ENCODE measurements around the gene KRT17.
"Not testable (repeated sequence)": the region's sequence is repeated elsewhere in the genome, so short reads cannot be mapped to it uniquely, and the experiment has no call there.

The KRT17 gene

DNA sequence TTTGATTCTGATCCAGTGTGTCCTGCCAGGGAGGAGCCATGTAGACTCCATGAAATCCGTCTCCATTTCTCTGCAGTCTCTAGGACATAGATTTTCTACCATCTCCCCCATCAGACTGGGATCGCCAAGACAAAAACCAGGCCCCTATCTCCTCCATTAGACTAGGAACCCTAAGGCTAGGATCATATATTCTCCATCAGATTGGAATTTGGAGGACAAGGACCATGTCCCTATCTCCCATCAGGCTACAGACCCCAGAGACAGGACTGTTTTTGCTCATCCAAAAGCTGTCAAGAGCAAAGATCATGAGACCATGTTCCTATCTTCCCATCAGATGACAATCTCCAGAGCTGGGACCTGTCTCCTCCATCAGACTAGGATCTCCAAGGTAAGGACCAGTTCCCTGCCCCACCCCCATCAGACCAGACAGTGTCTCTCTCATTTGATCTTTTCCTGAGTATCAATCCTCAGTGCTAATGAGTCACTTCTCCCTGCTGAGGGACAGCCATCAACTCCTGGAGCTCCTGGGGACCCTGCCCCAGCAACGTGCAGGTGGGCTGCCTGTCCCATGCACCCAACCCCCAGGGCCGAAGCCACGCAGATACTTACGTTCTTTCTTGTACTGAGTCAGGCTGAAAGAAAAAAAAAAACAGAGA lies 4.3 kb downstream of the KRT17 start:
- DNase-seq (ENCODE audit: low spot score): not testable (repeated sequence)

DNA sequence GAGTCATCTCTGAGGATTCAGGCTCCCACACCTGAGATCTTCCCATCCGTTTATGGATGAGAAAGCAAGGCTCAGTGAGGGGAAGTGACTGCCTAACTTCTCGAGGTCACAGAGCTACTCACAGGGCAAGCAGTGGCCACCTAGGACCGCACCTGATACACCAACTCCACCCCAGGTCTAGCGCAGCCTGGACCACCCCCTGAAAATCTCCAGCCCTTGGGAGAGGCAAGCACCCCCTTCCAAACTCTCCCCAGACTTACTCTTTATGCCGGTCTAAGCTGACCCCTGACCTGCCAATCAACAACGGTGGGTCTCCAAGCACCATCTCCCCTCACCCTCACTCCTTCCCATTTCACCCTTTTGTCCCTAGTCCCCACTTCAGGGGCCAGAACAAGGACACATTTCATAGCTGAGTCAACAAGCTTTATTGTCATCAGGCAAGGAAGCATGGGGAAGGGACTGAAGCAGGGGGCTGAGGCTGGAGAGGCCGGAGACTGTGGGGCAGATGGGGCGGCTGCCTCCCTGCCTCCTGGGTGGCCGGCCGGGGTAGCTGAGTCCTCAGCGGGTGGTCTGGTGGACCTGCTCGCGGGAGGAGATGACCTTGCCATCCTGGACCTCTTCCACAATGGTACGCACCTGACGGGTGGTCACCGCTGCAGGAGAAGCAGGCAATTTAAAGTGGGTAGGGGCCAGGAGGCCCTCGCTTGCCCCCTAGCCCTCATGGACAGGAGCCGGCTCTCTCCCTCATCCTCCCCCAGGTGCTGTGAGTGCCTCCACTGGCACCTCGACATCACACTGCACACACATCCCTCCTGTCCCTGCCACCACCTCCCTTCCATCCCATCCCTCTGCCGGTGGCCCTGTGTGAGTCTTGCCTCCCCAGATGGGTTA lies 5.1 kb downstream of the KRT17 start:
- no peak for DNase-seq (ENCODE audit: low spot score)

- no peak for DNase-seq (ENCODE audit: low spot score)
Measured at GRCh38 chr17:41618341-41619035, 5.9 kb downstream of the KRT17 start.

- no peak for DNase-seq (ENCODE audit: low spot score)
Measured at GRCh38 chr17:41617698-41618097, 6.7 kb downstream of the KRT17 start.

DNA sequence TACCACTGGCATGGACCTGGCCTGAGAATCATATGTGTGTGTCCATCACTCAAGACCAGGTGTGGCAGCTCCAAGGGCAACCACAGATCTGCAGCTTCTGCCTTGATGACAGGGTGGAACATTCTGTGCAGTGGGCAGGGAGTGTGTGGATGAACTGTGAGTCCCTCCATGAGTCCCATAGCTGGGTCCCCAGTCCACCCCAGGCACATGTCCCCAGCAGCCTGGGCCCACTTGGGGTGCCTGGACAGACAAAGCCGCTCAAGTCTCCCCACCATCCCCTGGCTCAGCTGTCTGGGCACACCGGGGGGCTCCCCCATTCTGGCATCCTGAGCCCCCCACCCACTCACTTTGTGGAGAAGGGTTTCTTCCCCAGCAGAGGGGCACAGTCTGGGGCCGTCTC lies 7.2 kb downstream of the KRT17 start:
- DNase-seq (ENCODE audit: low spot score): no peak

DNA sequence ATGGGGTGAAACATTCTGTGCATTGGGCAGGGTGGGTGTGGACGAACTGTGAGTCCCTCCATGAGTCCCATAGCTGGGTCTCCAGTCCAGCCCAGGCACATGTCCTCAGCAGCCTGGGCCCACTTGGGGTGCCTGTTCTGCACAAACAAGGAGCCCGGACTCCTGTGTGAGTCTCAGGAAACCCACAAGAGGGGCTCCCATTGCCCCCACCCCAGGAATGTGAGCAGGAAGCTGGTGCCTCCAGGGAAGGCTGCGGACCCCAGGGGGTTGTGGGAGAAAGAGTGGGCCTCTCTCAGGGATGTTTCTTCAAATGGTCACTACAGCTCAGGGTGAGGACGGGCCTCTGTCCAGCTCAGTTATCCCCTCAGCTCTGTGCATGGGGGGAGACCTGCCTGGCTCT lies 7.9 kb downstream of the KRT17 start:
- DNase-seq (ENCODE audit: low spot score): not testable (repeated sequence)

DNA sequence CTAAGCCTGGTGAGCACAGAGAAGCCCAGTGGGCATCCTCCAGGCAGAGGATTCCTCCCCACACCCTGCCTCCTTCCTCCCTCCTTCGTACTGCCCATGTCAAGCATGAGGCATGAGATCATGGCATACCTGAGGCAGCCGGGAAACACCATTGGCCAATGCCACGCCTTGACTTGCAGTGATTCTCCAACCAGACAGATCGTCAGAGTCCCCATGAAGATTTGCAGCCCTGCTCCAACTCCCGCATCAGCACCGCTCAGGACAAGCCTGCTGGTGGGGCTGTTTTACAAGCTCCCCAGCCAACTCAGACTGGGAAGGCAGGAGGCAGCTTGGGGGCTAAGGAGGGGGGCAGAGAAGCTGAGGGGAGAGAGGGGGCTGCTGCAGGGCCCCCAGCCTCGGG lies 8.9 kb downstream of the KRT17 start:
- DNase-seq (ENCODE audit: low spot score): no peak

GRCh38 chr17:41614767-41615166 lies 9.6 kb downstream of the KRT17 start:
- DNase-seq (ENCODE audit: low spot score): not testable (repeated sequence)

- DNase-seq (ENCODE audit: low spot score): no peak
Measured at GRCh38 chr17:41614098-41614497, 10.3 kb downstream of the KRT17 start.

DNA sequence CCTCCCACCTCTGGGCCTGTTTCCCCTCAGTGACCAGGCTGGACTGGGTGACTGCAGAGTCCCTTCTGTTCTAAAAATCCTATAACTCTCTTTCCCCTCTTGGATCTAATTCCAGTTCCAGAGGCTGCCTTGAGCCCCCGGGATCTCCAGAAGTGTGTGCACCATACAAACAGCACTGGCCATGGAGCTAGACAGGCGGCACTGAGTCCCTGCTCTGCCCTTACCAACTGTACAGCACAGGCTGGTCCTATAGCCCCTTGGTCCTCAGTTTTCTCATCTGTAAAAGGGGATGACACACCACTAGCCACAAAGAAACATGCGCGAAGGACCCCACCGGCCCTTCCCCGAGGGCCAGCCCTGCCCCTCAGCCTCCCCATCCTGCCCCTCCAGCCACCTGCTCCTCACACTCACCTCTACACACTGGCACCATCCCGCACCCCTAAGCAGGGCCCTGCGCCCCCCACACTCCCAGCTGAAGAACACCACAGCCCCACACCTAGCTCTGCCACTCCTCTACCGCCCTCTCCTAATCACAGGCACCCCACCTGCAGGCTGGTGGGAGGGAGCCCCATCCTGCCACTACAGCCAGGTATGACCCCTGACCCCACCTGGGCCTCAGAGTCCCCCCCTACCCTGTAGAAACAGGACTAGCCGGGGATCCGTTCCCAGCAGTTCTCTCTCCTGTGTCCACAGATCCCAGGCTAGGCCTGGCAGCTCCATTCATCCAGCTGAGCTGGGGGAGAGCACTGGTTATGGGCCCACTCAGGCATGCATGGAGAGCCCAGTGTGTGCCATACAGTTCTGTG lies 10.9 kb downstream of the KRT17 start:
- DNase-seq (ENCODE audit: low spot score): no peak

DNA sequence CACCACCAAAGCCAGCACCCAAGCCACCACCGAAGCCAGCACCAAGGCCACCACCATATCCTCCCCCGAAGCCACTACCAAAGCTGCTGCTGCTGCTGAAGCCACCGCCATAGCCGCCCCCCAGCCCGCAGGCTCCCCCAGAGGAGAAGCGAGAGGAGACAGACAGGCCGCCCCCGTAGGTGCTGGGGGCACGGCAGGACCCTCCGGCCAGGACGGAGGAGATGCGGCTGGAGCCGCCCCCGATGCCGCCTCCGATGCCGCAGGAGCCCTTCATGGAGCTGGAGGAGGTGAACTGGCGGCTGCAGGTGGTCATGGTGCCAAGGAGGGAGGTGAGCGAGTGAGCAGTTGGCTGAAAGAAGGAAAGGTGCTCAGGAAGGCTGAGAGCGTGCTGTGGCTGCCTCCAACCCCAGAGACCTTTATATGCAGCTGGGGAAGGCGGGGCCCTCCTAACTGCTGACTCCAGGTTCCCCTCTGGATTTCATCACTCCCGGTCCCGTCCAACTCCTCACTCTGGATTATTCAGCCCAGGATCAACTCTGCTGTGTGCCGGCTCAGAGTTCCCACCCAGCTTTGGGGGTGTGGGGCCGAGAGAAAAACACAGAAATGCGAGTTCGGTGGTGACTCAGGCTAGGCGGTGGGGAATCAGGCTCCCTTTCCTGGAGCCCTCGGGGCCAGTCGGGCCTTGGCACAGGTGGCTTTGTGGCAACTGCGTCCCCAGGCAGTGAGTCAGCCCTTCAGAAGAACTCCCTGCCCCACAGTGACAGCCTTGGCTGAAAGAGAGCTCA lies 11.8 kb downstream of the KRT17 start, which contains the start of gene KRT16:
KRT16 (minus strand) TSS at position 392 of the 785 bp plus-strand sequence; CDS start at position 313, 79 bp downstream.
- not testable (repeated sequence) for DNase-seq (ENCODE audit: low spot score)

- DNase-seq (ENCODE audit: low spot score): no peak
Measured at GRCh38 chr17:41610965-41611640, 13.3 kb downstream of the KRT17 start.

DNA sequence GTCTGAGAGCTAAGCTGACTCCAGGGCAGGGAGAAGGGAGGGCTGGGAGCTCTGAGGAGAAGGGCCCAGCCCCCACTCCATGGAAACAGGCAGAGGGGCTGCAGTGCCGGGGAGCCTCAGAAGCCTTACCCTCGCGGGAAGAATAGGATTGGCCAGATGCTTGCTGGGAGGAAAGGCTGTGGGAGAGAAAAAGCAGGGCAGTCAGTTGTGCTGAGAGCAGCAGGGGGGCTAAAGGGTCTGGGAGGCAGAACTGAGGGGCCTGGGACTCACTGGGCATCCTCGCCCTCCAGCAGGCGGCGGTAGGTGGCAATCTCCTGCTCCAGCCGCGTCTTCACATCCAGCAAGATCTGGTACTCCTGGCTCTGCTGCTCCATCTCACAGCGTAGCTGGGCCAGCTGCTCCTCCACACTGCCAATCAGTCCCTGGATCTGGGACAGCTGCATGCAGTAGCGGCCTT lies 14.3 kb downstream of the KRT17 start:
- DNase-seq (ENCODE audit: low spot score): not testable (repeated sequence)

GRCh38 chr17:41606930-41607329 lies 17.4 kb downstream of the KRT17 start:
- DNase-seq (ENCODE audit: low spot score): not testable (repeated sequence)

GRCh38 chr17:41602524-41602923 lies 21.9 kb downstream of the KRT17 start:
- DNase-seq (ENCODE audit: low spot score): no peak

DNA sequence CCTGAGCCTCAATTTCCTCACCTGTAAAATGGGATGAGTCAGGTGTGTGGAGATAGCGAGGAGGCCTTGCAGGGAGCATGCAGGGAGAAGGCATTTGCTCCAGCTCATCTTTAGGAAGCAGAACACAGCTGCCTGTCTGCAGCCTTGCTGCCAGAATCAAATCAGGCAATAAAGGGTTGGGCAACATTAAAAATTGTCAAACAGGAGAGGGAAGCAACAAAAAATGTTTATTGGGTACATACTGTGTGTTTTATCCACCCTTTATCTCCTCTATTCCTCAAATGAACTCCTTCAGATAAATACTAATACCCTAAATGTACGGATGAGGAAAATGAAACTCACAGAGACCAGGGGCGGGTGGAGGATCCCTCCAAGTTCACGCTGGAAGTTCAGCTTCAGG lies 24.1 kb downstream of the KRT17 start:
- no peak for DNase-seq (ENCODE audit: low spot score)

DNA sequence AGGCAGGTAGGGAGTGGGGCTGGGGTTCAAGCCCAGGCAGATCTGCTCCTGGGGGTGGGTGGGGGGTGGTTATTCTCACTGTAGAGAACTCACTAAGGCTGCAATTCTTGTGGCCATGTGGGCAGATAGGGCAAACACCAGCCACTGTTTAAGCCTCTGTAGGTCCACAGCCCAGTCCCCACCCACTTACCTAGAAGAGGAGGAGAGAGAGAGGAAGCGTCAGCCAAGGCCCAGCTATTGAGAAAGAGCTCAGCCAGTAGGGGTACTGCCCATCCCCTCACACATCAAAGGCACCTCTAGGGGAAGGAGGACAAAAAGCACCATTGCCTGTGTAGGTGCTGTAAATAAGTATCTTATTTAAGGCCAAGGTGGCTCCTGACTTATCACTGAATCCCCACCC lies 24.7 kb downstream of the KRT17 start:
- no peak for DNase-seq (ENCODE audit: low spot score)

- DNase-seq (ENCODE audit: low spot score): no peak
Measured at GRCh38 chr17:41595585-41595984, 28.8 kb downstream of the KRT17 start.

DNA sequence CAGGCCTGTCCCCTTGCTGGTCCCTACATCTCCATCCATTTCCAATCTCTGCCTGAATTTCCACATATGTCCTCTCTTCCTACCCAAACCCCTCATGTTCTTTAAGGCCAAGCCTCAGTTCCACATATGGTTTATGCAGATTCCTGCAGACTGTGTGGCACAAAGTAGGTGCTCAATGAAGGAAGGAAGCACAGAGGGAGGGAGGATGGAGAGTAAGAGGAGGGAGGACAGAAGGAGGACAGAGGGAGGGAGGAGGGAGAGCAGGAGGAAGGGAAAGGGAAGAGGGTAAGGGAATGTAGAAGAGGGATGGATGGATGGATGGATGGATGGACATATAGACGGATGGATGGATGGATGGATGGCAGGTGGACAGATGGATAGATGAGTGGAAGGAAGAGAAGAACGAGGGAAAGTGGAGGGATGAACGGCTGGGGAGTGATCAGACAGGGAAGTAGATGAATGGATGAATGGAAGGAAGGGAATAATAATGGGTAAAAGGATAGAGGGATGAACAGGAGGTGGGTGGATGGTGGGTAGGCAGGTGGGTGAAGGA lies 29.9 kb downstream of the KRT17 start:
- DNase-seq (ENCODE audit: low spot score): no peak

Measured in RKO (cell line).